Stimulated activated CD4-positive, alpha-beta T cell treated with anti-CD3 and anti-CD28 coated beads, Interleukin-12 subunit alpha, Interleukin-12 subunit beta, amount 100 ng/mL, for 48 hours (primary cell): ENCODE results near the gene FOXI2.

Source experiments
- DNase-seq, 3 donors: peaks; one replicate each; pipeline ENCODE4 v3.0.0-alpha.2; 2020; ENCODE audit warnings: low read depth in 2 of 3, low spot score in 1 of 3

FOXI2 gene

GRCh38 chr10:127740596-127740995 is 3.6 kb downstream of the FOXI2 start:
- DNase-seq: no peak

- DNase-seq: no peak
Measured at GRCh38 chr10:127743205-127743604, 6.2 kb downstream of the FOXI2 start.

- no peak for DNase-seq
Measured at GRCh38 chr10:127744956-127745355, 8.0 kb downstream of the FOXI2 start.

- no peak for DNase-seq
Measured at GRCh38 chr10:127745861-127746260, 8.9 kb downstream of the FOXI2 start.

GRCh38 chr10:127755753-127756152 is 18.8 kb downstream of the FOXI2 start:
- DNase-seq: no peak

DNA sequence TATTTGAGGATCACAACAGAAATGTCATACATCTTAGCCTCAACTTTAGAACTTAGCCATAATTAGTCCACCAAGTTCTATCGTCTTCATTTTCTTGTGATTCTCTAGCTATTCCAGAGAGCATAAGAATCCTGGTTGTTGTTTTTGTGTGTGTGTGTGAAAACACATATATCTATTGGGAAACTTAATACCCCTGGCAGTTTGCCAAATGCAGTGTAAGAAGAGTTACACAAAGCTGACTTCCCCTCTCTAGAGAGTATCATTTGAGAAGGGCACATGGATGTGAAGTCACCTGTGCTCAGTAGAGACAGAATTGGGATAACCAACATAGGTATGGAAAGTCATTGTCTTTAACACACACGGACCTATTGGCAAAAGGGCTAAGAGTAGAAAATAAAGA is 19.3 kb downstream of the FOXI2 start:
- no peak for DNase-seq

DNA sequence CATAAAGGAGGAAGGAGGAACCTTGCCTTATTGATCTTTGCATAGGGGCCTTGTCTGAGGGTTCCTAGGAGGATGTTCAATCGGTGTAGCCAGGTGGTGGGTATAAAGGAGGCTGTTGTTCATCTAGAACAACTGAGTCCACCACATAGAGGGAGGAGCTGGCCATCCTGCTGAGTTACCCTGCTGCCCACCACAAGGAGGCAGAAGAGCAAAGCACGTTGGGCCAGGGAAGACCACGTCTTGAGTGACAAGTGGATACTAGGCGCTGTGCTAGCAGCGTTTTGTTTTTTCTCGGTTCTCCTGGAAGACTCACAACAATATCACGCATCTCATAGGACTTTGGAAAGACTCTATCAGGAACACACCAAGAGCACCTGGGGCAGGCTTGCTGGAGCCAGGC is 20.0 kb downstream of the FOXI2 start:
- no peak for DNase-seq

DNA sequence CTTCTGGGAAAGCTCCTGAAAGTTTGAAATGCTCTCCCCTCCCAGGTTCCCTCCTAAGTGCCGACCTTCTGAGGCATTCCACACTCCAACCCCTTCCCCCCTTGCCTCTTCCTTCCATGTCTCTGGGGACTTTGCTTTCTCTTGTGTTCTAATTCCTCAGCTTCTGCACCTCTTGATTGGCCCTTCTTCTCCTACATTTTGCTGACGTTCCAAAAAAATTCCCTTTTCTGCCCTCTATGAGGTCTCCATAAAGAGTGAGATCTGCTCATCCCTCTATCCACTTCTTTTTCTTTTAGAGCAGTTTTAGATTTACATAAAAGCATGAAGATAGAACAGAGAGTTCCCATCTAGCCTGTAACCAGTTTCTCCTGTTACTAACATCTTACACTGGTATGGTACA is 22.3 kb downstream of the FOXI2 start:
- DNase-seq: no peak

GRCh38 chr10:127762925-127763324 is 25.9 kb downstream of the FOXI2 start:
- no peak for DNase-seq

GRCh38 chr10:127774766-127775559 is 38.0 kb downstream of the FOXI2 start:
- DNase-seq: no peak

DNA sequence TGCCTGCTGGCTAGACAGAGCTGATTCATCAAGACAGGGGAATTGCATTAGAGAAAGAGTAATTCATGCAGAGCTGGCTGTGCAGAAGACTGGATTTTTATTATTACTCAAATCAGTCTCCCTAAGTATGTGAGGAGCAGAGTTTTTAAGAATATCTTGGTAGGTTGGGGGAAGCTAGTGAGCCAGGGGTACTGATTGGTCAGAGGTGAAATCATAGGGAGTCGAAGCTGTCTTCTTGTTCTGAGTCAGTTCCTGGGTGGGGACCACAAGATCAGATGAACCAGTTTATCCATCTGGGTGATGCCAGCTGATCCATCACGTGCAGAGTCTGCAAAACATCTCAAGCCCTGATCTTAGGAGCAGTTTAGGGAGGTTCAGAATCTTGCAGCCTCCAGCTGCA is 39.8 kb downstream of the FOXI2 start:
- no peak for DNase-seq

- DNase-seq: no peak
Measured at GRCh38 chr10:127781412-127781811, 44.4 kb downstream of the FOXI2 start.

- no peak for DNase-seq
Measured at GRCh38 chr10:127787873-127788272, 50.9 kb downstream of the FOXI2 start.

GRCh38 chr10:127790066-127790624 is 53.2 kb downstream of the FOXI2 start:
- DNase-seq: no peak
